Measurements from ENCODE around the gene ECM1.

DNA sequence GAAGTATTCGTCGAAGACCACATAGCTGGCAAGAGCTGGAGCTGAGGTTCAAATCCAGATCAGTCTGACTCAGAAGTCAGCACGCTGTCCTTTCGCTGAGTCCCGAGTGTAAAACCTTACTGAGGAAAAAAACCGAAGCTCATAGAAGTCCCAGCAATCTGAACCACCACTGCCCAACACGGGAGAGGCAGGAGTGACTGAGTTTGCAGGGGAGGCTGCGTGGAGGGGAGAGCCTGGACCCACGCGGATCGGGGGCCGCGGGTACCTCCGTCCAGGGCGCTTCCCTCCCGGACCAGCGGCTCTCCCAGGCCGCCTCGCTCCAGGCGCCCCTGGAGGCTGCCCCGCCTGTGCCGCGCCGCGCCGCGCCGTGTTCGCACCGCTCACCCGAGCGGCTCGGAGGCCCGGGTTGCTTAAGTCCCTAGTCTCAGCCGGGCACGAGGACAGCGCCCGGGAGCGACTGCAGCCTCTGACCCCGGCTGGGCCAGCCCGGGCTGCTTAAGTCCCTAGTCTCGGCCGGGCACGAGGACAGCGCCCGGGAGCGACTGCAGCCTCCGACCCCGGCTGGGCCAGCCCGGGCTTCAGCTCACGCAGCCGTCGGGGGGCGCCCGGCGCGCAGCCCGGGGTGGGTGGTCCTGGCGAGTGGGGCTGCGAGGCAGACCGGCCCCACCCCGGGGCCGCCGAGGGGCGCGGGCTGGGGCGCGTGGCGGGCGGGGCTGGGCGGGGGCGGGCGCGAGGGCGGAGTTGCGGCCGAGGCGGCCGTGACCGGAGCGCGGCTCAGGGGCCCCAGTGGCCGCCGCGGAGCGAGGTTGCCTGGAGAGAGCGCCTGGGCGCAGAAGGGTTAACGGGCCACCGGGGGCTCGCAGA is 41.0 kb downstream of the ECM1 start, which contains the start of gene ADAMTSL4:
- TF ChIP-seq, protein P1, sequence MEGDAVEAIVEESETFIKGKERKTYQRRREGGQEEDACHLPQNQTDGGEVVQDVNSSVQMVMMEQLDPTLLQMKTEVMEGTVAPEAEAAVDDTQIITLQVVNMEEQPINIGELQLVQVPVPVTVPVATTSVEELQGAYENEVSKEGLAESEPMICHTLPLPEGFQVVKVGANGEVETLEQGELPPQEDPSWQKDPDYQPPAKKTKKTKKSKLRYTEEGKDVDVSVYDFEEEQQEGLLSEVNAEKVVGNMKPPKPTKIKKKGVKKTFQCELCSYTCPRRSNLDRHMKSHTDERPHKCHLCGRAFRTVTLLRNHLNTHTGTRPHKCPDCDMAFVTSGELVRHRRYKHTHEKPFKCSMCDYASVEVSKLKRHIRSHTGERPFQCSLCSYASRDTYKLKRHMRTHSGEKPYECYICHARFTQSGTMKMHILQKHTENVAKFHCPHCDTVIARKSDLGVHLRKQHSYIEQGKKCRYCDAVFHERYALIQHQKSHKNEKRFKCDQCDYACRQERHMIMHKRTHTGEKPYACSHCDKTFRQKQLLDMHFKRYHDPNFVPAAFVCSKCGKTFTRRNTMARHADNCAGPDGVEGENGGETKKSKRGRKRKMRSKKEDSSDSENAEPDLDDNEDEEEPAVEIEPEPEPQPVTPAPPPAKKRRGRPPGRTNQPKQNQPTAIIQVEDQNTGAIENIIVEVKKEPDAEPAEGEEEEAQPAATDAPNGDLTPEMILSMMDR (conservative IDR thresholded peaks at IDR 0.05; ENCODE audit: low read length), result no peak
- TF ChIP-seq EZH2phosphoT487 (IDR thresholded peaks at IDR 0.05; ENCODE audit: borderline replicate concordance), result no peak
